Adrenal gland (tissue), 12 donors: Measurements from ENCODE around the gene PDIA2. TPM values are rescaled to one million over a fixed set of nuclear protein-coding genes. Genes with fewer than 3 reads are reported as not detected.

Source experiments
- DNase-seq, 7 donors: peaks; one replicate each; pipeline ENCODE4 v3.0.0-alpha.2; 2019 to 2020
- H3K27ac ChIP-seq, 5 donors: fragments of 200-600 bp; sonication (generic) in 4 of 5; 1 replicate in 3 of 5; 2 replicates in 2 of 5; pipeline versions ENCODE4 v1.5.1 to v1.8.0; 2016 to 2020; ENCODE audit warnings: mild to moderate bottlenecking in 1 of 5
- H3K27me3 ChIP-seq: fragments of 200-600 bp; 2 replicates; pipeline ENCODE4 v1.8.0; 2021
- H3K36me3 ChIP-seq, 2 donors: fragments of 200-600 bp; replicated peaks in 1 of 2; 1 replicate in 1 of 2; 2 replicates in 1 of 2; pipeline versions ENCODE4 v1.5.1 to v1.8.0; 2018 to 2022
- H3K4me1 ChIP-seq, 2 donors: fragments of 200-600 bp; replicated peaks in 1 of 2; 1 replicate in 1 of 2; 2 replicates in 1 of 2; pipeline versions ENCODE4 v1.5.1 to v1.8.0; 2018 to 2021
- H3K4me3 ChIP-seq, 4 donors: fragments of 200-600 bp; sonication (generic) in 3 of 4; one replicate each; pipeline ENCODE4 v1.5.1; 2016 to 2018
- H3K9me3 ChIP-seq, 3 donors: fragments of 200-600 bp; sonication (generic) in 1 of 3; replicated peaks in 1 of 3; 1 replicate in 2 of 3; 2 replicates in 1 of 3; pipeline versions ENCODE4 v1.5.1 to v1.8.0; 2016 to 2021
- POLR2A ChIP-seq, 2 donors: fragments of 450-650 bp; IDR thresholded peaks; one replicate each; pipeline ENCODE4 v1.6.1; 2017; ENCODE audit warnings: antibody characterized with exemption in 2 of 2, mild to moderate bottlenecking in 2 of 2, moderate library complexity in 1 of 2
- WGBS, 4 donors: extraction: QIAGEN DNeasy Blood & Tissue Kit in 2 of 4; methylation state at CpG; one replicate each; pipeline versions ENCODE4 v1.1.5 to v1.1.7; 2013 to 2017; 5-methylcytosine and 5-hydroxymethylcytosine counted together
- intact Hi-C, 2 donors: fragments of 100-400 bp; cut with DNase I; formaldehyde crosslinking; loops; one replicate each; pipeline versions ENCODE4 v1.14.1 to v1.15.0; 2022 to 2023
- polyA plus RNA-seq, 3 donors: library from polyadenylated mRNA; stranded (reverse); fragments of 200-250 nt in 2 of 3; fragments of 350-450 nt in 1 of 3; fragmentation: Illumina TruSeq in 1 of 3; extraction: RNeasy Lipid Tissue Mini Kit (QIAGEN cat#74804) in 1 of 3; gene quantifications; one replicate each; pipeline ENCODE4 v1.2.3, GENCODE V29; 2013 to 2014
- total RNA-seq, 9 donors: library from RNA; depleted of rRNA in 4 of 9; stranded (reverse); fragments of >200 nt in 4 of 9; fragments of 120-200 nt in 1 of 9; fragmentation: NEBNext Ultra II Directional in 1 of 9; extraction: Animal tissue kit (Norgen Biotek cat#: 25700) in 1 of 9; gene quantifications; one replicate each; pipeline versions ENCODE4 v1.1.0 to v1.2.4, GENCODE V29; 2013 to 2023
- TF ChIP-seq, protein P1 (sequence below), 6 experiments: fragments of 450-650 bp in 4 of 6; fragments of 200-600 bp in 2 of 6; sonication (generic) in 1 of 6; IDR thresholded peaks; 1 replicate in 5 of 6; 2 replicates in 1 of 6; pipeline versions ENCODE4 v1.5.1 to v1.8.0; 2016 to 2021; ENCODE audit warnings: antibody characterized with exemption in 6 of 6, mild to moderate bottlenecking in 2 of 6, moderate library complexity in 1 of 6
- donor health status: healthy with polysubstance abuse.
- donor health status: Bipolar disorder and iron deficiency.
- donor health status: DM: yes; HTN: yes; CAD: no.
- donor health status: DM: no; HTN: no; CAD: no.
- donor health status: DM: no; HTN: no; CAD: no.
- donor health status: DM: yes; HTN: yes; CAD: no.

PDIA2 gene
- total and polyA plus RNA-seq, 12 donors, result 0.28 to 9.7 (median 0.86) TPM; not detected in 4

DNA sequence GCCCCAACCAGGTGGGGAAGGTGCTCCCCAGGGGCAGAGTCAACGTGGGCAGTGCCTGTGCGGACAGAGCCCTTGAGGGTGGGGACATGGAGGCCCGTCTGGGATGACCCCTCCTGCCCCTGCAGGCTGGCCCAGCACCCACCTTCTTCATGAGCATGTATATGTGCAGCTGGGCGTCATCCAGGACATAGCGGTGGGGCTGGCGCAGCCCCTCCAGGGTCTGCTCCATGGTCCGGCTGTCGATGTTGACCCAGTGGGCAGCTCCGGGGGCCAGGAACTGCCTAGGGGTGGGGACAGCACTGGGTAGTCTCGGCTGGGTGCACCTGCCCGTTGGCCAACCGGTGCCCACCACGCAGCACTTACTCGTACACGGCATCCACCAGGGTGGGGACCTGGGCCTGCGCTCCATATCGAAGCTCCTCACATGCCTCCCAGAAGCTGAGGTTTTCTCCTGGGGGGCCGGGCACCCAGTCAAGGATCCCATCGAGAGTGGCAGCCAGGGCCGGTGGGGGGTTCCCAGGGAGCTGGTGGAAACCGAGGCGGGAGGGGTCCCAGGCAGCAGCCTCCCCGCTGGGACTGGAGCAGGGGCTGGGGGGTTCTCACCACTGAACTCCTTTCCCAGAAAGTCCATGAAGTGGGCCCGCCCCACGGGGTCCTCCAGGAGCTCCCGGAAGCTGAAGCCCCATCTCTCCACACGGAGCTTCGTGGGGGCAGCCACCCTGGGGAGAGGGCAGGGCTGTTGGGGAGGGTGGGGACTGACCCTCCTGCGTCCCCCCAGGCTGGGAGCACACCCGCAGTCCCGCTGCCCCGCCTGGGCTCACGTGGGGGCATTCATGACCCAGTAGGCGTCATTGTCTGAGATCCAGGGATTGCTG lies 12.3 kb upstream of the PDIA2 start:
- Histone ChIP-seq H3K27ac (no peak overlapping the region), H3K36me3 (no peaks in the 10 kb centered on the region), H3K27me3 (peaks cover 6% of the 10 kb centered on the region), H3K4me3 (no peak overlapping the region), H3K9me3 (no peaks in the 10 kb centered on the region), H3K4me1 (peaks cover 0 to 5% of the 10 kb centered on the region in 2 donors)
- TF ChIP-seq POLR2A (IDR thresholded peaks at IDR 0.05), result no peak
- TF ChIP-seq, protein P1, sequence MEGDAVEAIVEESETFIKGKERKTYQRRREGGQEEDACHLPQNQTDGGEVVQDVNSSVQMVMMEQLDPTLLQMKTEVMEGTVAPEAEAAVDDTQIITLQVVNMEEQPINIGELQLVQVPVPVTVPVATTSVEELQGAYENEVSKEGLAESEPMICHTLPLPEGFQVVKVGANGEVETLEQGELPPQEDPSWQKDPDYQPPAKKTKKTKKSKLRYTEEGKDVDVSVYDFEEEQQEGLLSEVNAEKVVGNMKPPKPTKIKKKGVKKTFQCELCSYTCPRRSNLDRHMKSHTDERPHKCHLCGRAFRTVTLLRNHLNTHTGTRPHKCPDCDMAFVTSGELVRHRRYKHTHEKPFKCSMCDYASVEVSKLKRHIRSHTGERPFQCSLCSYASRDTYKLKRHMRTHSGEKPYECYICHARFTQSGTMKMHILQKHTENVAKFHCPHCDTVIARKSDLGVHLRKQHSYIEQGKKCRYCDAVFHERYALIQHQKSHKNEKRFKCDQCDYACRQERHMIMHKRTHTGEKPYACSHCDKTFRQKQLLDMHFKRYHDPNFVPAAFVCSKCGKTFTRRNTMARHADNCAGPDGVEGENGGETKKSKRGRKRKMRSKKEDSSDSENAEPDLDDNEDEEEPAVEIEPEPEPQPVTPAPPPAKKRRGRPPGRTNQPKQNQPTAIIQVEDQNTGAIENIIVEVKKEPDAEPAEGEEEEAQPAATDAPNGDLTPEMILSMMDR (IDR thresholded peaks at IDR 0.05), result no peak
- intact Hi-C loops, result no loop called here
- DNase-seq, result no peak
- 83 to 89% (median 85%) methylated on average over 5 to 34 of the region's 34 CpGs for WGBS, 4 donors

DNA sequence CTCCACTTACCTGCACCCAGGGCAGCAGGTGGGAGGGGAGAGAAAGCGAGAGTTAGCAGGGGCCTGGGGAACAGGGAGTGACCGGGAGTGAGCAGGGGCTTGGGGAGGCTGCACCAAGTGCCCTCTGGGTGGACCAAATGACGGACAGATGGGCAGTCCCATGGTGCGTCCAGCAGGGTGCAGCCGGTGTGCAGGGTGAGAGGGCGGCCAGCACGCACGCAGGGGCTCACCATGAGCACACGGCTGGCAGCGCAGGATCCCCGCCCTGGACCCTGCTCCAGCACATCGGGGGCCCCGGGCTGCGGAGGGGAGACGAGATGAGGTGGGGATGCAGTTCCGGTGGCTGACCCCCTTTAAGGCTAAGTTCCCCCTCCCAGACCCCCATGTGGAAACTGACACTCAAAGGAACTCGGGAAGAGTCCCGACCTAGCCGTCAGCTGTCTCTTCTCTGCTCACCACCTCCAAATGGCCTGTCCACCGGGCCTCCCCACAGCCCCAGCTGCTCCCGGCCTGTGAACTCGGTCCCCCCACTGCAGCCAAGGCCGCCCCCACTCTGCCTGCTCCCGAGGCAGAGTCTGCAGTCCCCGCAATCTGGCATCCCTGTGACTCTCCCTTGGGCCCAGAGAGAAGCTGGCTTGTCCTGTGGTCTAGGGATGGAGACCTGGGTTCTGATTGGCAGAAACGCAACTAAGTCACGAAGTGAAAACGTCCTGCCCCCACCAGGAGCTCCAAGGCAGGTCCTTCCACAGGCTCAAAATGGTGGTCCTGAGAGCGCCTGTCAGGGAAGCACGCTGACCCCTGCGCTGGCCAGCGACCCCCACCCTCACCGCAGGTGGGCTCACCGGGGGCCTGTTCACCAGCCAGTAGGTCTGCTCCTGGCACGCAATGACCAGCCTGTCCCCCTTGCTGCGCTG lies 10.1 kb upstream of the PDIA2 start:
- peaks cover 6% of the 10 kb centered on the region for H3K27me3 ChIP-seq
- H3K27ac ChIP-seq, result no peak overlapping the region
- no peak overlapping the region for H3K4me3 ChIP-seq
- H3K4me1 ChIP-seq, result peaks cover 0 to 5% of the 10 kb centered on the region in 2 donors
- H3K9me3 ChIP-seq, result no peaks in the 10 kb centered on the region
- intact Hi-C loops, result no loop called here
- DNase-seq, result no peak
- no peaks in the 10 kb centered on the region for H3K36me3 ChIP-seq
- no peak for TF ChIP-seq POLR2A (IDR thresholded peaks at IDR 0.05)
- TF ChIP-seq, protein P1 (IDR thresholded peaks at IDR 0.05), result no peak
- WGBS, 4 donors, result 74 to 86% (median 78%) methylated on average over 16 to 36 of the region's 36 CpGs

DNA sequence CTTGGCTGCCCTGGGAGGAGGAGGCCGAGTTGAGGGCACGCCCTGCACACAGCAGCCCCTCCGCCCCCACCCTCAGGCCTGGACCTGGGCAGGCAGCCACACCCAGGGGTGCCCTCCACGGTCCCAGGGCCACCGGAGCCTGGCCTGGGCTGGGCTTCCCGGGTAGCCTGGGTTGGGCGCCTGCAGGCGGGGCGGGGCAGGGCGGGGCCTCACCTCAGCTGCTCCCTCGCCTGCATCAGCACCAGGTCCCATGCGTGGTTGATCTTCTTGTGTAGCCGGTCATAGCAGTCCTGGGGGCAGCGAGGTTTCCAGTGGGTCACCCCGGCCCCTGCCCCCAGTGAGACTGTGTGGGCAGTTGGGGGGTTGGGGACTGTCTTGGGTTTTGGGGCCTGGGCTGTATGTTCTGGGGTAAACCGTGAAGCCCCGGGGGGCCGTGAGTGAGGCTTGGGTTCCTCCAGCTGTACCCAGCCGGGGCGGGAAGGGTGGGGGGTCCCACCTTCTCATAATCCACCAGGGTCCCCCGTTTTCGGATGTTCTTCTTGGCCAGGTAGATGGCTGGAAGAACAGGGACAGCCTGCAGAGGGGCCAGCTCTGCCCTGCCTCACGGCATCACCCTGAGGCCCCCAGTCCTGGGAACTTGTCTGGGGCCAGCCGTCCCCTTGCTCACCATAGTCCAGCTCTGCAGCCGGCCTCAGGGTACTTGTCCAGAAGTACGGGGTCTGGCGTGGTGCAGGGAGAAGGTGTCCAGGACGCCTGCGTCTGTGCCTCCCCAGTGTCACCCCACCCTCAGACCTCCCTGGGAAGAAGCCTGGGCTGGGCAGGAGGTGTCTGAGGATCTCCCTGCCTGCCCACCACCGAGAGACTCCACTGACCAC lies 9.2 kb upstream of the PDIA2 start:
- no peak for TF ChIP-seq POLR2A (IDR thresholded peaks at IDR 0.05)
- TF ChIP-seq, protein P1 (IDR thresholded peaks at IDR 0.05), result no peak
- Histone ChIP-seq H3K27me3 (peaks cover 6% of the 10 kb centered on the region), H3K9me3 (no peaks in the 10 kb centered on the region), H3K4me3 (no peak overlapping the region), H3K36me3 (no peaks in the 10 kb centered on the region), H3K4me1 (peaks cover 0 to 5% of the 10 kb centered on the region in 2 donors), H3K27ac (no peak overlapping the region)
- WGBS, 4 donors, result 79 to 86% (median 81%) methylated on average over 5 to 30 of the region's 30 CpGs
- DNase-seq, result no peak
- intact Hi-C loops, result no loop called here
